NCI-H69 (cell line): ENCODE results near the gene TRAF4.

Experiments
- DNase-seq: peaks from one replicate; lab custom pipeline; 2025; lab: John Stamatoyannopoulos, UW

Gene TRAF4, protein sequence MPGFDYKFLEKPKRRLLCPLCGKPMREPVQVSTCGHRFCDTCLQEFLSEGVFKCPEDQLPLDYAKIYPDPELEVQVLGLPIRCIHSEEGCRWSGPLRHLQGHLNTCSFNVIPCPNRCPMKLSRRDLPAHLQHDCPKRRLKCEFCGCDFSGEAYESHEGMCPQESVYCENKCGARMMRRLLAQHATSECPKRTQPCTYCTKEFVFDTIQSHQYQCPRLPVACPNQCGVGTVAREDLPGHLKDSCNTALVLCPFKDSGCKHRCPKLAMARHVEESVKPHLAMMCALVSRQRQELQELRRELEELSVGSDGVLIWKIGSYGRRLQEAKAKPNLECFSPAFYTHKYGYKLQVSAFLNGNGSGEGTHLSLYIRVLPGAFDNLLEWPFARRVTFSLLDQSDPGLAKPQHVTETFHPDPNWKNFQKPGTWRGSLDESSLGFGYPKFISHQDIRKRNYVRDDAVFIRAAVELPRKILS

DNA sequence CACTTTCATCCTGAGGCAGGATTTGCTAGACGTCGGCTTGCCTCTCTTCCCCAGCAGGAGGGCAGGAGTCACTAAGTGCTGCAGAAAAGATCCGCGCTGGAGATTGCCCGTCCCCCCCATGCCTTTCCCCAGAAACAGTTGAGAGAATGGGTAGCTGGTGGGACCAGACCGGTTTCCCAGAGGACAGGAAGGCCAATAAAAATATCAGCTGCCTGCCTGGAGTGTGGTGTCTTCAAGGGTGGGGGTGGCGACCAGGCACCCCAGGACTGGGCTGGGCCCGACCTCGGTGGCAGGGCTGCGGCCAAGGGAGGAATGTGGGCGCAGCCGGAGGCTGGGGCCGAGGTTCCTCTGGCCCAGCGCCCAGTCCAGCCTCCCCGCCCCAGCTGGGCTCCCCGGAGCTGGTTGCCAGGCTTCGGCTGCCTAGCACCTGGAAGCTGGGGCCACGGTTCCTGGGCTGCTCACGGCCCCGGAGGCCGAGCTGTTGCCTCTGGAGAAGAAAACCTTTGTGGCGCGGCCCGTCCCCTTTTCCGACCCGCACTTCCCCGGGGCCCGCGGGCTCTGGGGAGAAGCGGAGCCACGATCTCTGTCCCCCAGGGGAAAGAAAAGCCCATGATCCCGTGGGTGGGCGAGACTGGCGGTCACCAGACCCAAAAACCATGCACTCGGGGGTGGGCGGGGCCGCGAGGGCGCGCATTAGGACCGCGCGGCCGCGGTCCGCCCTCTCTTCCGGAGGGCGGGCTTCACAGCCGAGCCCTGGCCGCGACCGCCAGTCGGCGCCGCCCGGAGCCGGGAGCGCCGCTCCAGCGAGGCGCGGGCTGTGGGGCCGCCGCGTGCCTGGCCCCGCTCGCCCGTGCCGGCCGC, at the start of gene TRAF4:
TRAF4 (plus strand) TSS at position 769 of the 861 bp plus-strand sequence. CDS start 102 bp downstream, outside the sequence.
- DNase-seq, result peak; percentile 98

DNA sequence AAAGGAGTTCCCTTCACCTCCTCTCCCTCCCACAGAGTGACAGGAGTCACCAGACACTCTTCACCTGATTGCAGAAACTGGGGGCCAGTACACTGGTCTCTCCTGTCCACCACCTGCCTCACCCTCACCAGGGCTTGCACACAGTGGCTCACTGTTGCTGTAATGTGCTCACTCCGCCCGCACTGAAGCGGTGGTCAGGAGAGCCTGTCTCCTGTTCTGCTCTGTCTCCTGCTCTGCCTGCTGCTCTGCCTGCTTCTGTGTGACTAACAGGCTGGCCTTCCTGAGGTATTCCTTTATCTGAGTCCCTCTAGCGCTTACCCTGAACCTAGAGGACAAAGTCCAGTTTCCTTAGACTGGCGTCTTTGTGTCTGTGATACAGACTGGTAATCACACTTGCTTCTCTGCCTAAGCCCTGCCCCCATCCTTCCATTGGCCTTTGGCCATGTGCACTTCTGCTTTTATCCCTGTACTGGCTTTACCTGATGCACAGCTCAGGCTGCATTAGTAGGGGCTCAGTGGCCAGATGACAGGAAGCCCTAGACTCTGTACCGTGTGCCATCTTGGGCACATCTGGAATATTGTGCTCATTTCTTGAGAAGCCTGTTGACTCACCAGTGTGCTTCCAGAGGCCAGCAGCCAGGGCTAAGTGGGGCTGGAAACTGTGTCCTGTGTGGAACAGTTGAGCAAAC, 45.4 kb upstream of the TRAF4 start:
- DNase-seq, result no peak

DNA sequence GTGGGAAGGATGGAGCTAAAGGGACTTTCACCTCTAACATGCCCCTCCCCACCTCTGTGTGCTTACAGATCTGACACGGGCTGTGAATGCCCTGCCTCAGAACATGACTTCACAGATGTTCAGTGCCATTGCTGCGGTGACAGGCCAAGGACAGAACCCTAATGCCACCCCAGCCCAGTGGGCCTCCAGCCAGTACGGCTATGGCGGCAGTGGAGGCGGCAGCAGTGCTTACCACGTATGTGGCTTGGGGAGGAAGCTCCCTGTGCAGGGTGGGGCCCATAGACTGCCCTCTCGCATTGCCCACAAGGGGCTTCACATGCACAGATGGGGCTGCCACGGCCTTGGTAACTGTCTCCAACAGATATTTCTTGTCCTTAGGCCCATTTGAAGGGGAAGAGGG, 43.5 kb upstream of the TRAF4 start:
- no peak for DNase-seq

DNA sequence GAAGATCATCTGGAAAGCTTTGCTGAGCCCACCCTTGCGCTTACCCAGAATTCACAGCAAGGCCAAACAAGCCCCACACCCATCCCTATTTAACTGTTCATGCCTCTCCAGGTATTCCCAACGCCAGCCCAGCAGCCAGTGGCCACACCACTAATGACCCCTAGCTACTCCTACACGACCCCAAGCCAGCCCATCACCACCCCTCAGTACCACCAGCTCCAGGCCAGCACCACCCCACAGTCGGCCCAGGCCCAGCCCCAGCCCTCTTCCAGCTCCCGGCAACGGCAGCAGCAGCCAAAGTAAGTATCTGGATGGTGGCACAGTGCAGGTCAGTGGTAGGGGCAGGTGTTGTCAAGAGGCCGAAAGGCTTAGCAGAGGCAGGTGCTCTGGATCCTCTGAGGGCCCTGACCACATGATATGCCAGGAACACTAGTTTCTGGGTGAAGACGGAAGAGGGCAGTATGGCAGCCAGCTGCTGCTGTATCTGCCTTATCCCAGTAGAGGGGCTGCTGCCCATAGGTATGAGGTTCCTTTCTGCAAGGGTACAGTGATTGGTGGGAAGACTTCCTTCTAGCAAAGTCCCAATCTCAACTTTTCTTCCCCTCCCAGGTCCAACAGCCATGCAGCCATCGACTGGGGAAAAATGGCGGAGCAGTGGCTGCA, 42.9 kb upstream of the TRAF4 start:
- no peak for DNase-seq

DNA sequence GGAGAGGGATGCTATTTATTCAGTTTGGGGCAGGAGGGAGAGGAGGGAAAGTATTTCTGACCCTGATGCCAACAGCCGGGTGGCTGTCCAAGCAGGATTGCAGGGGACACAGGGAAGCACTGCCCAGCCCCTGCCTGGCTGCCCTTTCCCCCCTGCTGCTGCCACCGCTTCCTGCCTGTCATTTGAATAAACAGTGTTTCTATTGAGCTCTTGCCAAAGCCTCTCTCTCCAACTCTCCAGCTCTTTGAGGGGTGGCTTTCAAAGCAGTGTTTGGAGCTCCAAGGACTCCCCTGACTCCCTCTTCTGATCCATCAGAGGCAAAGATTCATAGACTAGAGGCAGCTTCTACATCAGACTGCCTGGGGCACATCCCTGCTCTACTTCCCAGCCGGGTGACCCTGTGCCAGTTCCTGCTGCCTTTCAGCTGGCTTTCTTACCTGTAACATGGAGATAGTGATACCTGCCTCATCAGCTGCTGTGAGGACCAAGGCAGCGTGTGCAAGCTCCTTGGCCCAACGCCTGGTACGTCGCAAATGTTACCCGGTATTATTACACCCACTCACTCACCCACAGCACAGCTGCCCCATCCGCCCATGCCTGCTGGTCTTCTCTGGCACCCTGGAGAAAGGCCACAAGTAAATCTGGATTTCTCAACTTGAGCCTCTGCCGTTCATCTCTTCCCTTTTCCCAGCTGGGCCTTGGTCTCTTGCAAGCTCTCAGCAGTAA, 41.6 kb upstream of the TRAF4 start:
- peak; percentile 75 for DNase-seq

DNA sequence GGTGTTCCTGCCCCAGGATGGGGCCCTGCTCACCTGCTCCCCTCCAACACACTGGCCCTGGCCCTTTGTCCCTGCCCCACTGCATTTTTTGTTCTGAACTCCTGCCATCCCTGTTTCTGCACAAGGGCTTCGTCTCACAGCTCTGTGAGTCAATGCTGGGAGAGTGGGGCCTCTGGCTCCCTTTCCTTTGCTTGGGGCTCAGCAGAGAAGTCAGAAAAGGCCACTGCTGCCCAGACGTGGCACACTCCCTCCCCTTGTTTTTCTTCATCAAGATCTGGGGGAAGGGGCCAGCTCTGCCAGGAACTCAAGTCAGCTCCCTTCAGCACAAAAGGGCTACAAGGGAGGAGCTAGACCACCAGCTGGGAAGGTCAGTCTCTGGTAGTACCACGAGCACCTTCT, 41.1 kb upstream of the TRAF4 start:
- no peak for DNase-seq

DNA sequence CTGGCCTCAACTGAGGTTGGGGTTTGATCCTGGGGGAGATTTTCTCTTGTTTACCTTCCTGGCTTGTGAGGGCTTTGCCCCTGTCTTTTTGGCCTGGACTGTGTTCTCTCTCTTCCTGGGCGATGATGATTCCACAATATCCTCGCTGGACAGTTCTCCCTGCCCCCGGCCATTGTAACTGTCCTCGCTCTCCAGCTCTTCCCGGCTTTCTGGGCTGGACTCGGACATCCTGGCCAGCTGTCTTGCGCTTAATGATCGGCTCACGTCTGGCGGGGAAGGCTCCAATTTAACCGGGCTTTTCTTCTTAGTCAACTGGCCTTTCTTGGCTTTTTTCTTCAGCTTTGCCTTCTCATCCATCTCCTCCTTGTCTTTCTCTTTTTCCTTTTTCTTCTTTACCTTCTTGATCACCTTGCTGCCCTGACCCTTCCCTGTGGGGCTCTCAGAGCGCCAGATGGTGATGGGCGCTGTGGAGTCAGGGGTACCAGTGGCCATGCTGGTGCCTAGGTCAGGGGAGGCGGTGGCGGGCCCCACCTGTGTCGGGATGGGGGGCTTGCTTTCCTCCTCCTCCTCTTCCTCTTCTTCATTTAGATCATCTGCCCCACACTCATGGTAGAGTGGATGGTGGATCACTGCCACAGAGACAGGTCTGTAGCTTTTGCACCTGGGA, 40.1 kb upstream of the TRAF4 start:
- DNase-seq, result no peak

DNA sequence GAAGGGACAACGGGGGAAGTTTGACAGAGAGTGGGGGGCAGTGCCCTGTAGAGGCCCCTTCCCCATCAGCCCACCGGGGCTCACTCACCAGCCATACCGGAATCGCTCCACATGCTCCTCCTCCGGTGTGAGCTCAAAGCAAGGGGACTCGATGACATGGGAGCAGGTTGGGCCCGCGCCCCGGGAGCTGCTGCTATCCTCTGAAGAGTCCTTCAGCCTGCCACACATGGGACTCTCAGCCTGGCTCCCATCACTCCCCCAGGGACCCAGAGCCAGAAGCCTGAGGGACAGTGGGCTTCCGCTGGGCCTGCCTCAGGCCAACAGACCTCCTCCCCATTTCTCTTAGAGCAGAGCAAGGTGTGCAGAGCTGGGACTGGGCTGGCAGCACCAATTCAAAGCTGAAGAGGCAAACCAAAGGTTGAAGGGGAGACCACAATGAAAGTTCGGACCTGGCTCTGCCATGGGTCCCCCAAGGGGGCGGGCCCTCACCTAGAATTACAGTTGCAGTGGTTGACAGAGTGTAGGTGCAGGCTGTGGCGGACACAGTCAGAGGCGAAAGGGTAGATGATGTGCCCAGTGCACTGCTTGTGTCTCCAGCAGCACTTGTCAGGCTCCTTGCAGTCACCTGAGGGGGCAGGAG, 39.5 kb upstream of the TRAF4 start:
- DNase-seq, result no peak

DNA sequence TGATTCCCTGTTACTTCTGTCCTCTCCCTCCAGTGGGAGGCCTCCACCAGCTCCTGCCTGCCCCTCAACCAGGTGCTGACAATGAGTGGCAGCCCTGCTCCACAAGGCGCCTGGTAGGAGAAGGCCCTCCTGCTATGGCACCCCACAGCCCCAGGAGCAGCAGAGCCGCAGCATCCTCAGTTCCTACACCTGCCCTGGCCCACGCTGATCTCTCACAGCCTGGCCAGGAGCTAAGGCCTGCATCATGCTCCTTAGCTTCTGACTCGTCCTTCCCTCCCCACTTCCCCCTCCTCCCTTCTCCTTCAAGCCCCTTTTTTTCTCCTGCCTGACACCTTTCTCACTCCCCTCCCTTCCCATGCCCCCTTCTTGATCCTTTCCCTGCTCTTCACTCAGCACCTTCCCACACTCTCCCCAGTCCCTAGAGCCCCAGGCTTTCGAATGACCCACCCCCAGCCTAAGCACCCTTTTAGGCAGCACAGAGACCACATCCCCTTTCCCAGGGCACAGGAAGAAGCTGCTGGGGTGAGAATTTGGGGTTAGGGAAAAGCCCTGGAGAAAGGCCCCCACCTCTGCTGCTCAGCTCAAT, 38.6 kb upstream of the TRAF4 start:
- DNase-seq, result no peak

DNA sequence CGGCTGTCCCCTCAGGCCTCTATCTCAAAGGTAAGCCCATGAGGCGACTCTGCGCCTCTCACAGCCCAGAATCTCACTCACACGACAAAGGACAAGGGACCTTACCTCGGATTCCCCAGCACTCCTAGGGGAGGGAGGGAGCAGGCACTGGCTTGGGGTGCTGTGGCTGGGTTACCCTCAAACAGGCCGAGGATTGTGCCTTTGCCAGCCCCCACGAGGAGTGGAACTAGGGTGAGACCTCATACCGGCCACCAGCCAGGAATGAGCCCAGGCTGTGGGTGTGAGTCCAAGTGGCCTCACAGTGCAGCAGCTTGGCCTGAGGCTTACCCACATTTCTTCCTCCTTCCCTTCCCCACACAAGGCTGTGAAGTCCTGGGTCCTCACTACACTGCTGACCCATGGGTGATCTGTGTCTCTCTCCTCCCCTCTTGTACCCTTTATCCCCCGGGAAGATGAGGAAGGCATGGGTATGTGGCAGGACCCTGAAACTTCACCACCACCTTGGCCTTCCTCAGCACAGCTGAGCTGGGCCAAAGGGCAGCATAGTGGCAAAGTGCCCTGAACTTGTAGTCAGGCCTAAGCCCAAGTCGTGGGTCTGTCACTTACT, 38.0 kb upstream of the TRAF4 start:
- no peak for DNase-seq

DNA sequence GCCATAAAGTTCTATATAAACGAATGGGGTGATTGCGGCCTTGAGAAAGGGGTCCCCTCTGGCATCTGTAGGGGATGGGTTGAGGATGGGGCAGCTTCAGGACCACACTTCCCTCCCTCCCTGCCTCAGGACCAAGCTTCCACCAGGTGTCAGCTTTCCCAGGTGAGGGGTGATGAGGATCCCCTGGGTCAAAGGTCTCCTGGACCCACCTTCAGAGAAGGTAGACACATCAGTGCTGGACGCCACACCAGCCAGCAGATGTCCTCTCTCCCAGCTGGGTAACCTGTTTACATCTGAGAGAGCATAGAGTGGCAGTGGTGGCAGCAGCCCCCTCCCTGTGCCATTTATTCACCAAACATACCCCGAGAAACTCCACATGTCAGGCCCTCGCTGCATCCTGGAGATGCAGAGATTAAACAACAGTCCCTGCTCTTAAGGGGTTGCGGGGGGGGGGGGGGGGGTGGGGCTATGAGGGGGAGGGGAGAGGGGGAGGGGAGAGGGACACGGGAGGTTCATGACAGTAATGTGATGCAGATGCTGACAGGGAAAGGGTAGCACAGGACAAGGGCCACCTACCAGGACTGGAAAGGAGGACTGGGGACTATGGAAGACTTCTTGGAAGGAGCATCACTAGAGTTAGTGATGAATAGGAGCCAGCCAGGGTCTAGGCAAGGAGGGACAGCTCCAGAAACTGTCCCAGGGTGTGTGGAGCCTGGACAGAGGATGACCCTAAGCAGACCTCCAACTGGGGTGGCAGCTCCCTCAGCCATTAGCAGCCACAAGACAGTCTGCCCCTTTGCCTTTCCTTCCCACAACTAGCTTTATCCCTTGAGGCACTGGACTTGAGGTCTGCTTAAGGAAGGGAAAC, 37.1 kb upstream of the TRAF4 start:
- DNase-seq, result no peak

DNA sequence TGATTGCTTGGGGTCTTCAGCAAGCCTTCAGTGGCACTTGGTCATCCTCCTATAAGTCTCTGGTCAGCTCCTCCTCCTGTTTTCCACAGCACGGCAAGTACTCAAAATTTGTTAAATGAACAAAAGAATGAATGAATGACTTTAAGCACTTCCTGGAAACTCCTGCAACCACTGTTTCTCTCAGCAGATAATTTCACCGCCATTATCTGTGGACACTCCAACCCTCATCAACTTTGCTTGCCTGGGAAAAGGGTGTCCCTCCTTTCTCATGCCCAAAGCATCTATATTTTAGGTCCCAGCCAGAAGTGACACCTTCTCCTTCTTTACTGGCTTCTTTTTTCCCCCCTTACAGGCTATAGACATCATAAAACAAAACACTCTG, 36.5 kb upstream of the TRAF4 start:
- no peak for DNase-seq

DNA sequence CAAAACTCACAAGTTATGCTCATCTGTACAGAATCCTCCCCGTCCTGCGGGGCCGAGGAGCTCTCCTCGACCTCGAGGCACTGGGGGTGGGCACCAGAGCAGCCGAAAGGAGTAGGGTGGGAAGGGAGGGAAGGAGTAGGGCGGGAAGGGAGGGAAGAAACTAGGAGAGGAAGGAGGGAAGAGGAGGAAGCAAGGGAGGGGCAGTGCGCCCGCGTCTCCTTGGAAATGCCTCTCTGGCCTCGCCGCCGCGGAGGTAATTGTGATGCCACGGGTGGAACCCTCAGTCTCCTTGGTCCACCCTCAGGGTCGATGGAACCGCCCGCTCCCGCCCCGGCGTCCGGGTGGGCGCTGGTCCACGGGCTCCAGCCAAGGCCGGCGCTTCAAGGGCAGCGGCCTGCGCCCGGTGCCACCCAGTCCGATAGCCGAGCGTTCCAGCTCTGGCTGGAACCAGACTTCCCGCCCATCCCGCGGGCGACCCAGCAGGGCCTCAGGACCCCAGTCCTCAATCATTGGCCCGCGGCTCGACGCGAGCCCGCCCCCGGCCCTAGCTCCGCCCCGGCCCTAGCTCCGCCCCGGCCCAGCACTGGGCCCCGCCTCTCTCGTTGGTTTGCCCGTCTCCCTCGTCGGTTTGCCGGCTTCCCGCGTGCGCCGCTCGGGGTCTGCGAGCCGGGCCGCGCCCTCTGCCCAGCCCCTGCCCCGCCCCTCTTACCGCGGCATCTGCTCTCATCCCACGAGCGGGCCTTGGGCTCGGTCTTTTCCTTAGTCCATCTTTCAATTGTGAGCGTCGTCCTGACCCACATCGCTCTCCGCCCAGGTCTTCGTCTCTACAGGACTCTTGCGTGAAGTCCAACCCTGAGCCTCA, 32.7 kb upstream of the TRAF4 start:
- peak; percentile 98 for DNase-seq

DNA sequence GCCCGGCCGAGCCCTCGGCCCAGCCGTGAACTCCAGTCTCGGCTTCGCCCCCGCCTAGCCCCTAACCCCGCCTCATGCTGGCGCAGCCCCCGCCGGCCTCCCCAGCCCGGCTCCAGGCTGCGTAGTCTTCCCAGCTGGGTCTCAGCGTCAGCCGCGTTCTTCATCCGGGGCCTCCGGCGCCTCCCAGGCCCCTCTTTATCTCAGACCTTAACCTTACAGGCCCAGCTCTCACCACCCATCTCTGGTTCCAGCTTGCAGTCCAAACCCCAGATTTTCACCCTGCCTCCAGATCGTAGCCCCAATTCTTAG, 32.1 kb upstream of the TRAF4 start, which contains the start of gene PROCA1:
PROCA1 (minus strand) TSS at position 166 of the 309 bp plus-strand sequence. CDS start 228 bp downstream, outside the sequence.
- DNase-seq, result no peak

DNA sequence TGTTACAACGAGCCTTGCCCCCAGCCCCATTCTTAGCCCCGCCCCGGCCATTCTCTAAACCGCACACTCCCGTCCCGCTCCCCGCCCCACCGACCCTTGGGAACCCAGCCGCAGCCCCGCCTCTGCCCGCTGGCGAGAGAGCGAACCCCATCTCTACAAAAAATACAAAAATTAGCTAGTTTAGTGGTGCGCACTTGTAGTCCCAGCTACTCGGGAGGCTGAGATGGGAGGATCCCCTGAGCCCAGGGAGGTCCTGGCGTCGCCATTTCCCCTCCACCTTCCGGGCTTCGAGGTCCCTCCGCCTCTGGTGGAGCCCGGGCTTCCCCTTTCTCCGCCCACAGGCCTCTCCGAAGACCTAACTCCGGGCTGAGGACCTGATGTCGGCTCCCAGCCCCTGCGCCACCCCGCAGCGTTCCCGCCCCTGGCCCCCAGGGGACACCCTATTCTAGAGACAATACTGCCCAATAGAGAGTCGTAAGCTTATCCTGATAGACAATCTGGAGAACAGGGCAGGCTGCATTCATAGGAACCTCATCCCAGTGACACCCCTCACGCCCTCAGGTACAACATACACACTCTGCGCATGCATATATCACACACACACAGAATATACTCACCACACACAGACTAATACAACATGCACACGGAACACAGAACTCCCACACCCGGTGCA, 31.6 kb upstream of the TRAF4 start:
- no peak for DNase-seq

DNA sequence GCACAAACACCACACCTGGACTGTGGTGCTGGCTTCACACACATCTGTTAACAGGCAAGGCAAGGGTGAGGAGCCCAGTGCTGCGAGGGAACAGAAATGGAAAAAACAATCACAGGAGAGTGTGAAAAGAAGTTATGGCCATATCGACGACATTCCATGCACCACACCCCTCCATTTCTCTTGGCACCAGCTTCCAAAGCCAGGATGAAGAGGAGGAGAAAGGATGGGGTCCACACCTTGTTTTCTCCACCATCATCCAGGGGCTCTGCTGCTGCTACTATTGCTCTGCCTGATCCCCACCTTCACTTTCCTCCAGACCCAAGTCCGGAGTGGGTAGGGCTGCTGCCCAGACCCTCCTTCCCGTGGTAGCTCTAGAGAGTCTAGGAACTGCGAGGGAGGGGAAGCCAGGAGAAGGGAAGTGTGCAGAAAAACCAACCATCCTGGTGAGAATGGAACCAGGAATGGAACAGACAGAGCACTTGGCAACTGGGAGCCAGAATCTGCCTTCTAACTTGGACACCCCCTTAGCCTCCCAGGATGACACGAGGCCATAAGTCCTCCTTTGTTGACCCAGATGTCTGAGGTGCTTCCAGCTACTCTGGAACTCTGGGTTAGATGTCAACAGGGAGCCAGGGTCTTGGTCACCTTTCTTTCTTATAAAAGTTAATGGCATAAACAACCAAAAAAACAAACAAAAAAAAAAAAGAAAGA, 31.0 kb upstream of the TRAF4 start:
- no peak for DNase-seq
